GM12878 (cell line): Measurements from ENCODE around the gene SLC35E1. TPM values are rescaled to one million over a fixed set of nuclear protein-coding genes. Genes with fewer than 3 reads are reported as not detected.

Experiments
- ATAC-seq: fragments of 200-7000 bp; cut with Tn5 transposase; 3 replicates; pipeline ENCODE4 v1.9.1; 2020; ENCODE audit warnings: mild to moderate bottlenecking, moderate library complexity
- BruUV-seq: library from RNA; stranded (reverse); fragments of 400-500 nt; replicated peaks from 2 replicates; lab custom pipeline; 2021; lab: Mats Ljungman, UMichigan
- CTCF ChIA-PET: fragments of 300-600 bp; sonication (Branson Sonifier 250); formaldehyde crosslinking; extraction: SDS; loops from one replicate; lab custom pipeline; 2021; ENCODE audit warnings: inconsistent platforms; lab: Yijun Ruan, JAX
- POLR2A ChIA-PET: fragments of 350-600 bp; formaldehyde crosslinking; extraction: SDS; loops from one replicate; lab custom pipeline; 2021; ENCODE audit warnings: inconsistent platforms; lab: Charles Lee
- RAD21 ChIA-PET: fragments of 300-600 bp; sonication (Branson Sonifier 250); formaldehyde crosslinking; loops from one replicate; lab custom pipeline; 2023; ENCODE audit warnings: antibody characterized with exemption; ENCODE audit not compliant: unreplicated experiment; lab: Charles Lee
- SMC1A ChIA-PET: fragments of 300-600 bp; sonication (Branson Sonifier 250); formaldehyde crosslinking; loops from one replicate; lab custom pipeline; 2023; ENCODE audit not compliant: unreplicated experiment, uncharacterized antibody; lab: Charles Lee
- DNase-seq: peaks from one replicate; pipeline ENCODE4 v3.0.0-alpha.2; 2011; ENCODE audit warnings: low read depth, low spot score
- FAIRE-seq: peaks from 3 replicates; lab custom pipeline; 2011; peaks lifted over from hg19 to GRCh38; lab: Jason Lieb, UNC
- H2AFZ ChIP-seq: 2 replicates; pipeline ENCODE4 v1.6.0; 2011; ENCODE audit warnings: low read depth, low read length, control low read depth; ENCODE audit not compliant: control insufficient read depth
- H3K27ac ChIP-seq: 2 replicates; pipeline ENCODE4 v1.5.1; 2011; ENCODE audit warnings: control low read depth; ENCODE audit not compliant: control insufficient read depth, insufficient read depth
- H3K27me3 ChIP-seq, 2 experiments: replicated peaks in 1 of 2; 2 replicates each; pipeline versions ENCODE4 v1.6.0 to v1.6.1; 2011; ENCODE audit warnings: low read length in 1 of 2; ENCODE audit not compliant: control insufficient read depth in 2 of 2, insufficient read depth in 2 of 2
- H3K36me3 ChIP-seq, 2 experiments: 2 replicates each; pipeline ENCODE4 v1.5.1; 2011; ENCODE audit warnings: low read length in 1 of 2; ENCODE audit not compliant: control insufficient read depth in 2 of 2, insufficient read depth in 2 of 2
- H3K4me1 ChIP-seq: 2 replicates; pipeline ENCODE4 v1.6.1; 2011; ENCODE audit warnings: mild to moderate bottlenecking, low read length, moderate library complexity, mixed read lengths; ENCODE audit not compliant: control insufficient read depth, insufficient read depth
- H3K4me2 ChIP-seq: 2 replicates; pipeline ENCODE4 v1.6.0; 2011; ENCODE audit warnings: control low read depth; ENCODE audit not compliant: control insufficient read depth, insufficient read depth
- H3K4me3 ChIP-seq: fragments of 200-600 bp; sonication (generic); 2 replicates; pipeline ENCODE4 v1.5.1; 2016
- H3K79me2 ChIP-seq: 2 replicates; pipeline ENCODE4 v1.6.0; 2011; ENCODE audit warnings: low read length; ENCODE audit not compliant: control insufficient read depth, insufficient read depth
- H3K9ac ChIP-seq: 2 replicates; pipeline ENCODE4 v1.8.0; 2011; ENCODE audit warnings: low read length, control low read depth, mixed read lengths; ENCODE audit not compliant: control insufficient read depth, insufficient read depth
- H3K9me3 ChIP-seq: replicated peaks from 3 replicates; pipeline ENCODE4 v1.5.1; 2011; ENCODE audit warnings: mild to moderate bottlenecking, low read length; ENCODE audit not compliant: control insufficient read depth, insufficient read depth
- H4K20me1 ChIP-seq: 2 replicates; pipeline ENCODE4 v1.6.0; 2011; ENCODE audit not compliant: control insufficient read depth, insufficient read depth
- ASH2L ChIP-seq: fragments of 300-600, 200-600 bp; sonication (generic); IDR thresholded peaks from 2 replicates; pipeline ENCODE4 v1.6.1; 2017; ENCODE audit warnings: low read depth, mild to moderate bottlenecking, borderline replicate concordance
- BCL3 ChIP-seq: IDR thresholded peaks from 2 replicates; pipeline ENCODE4 v1.6.1; 2011; ENCODE audit warnings: borderline replicate concordance, low read depth, mild to moderate bottlenecking, moderate library complexity, low read length; ENCODE audit not compliant: insufficient read depth, poor library complexity, severe bottlenecking
- CHD2 ChIP-seq: IDR thresholded peaks from 2 replicates; pipeline ENCODE4 v1.6.1; 2011; ENCODE audit warnings: low read depth, low read length, improper control_type of control experiment, borderline replicate concordance
- ETV6 ChIP-seq, 2 experiments: fragments of 450-650 bp in 1 of 2; IDR thresholded peaks in 1 of 2; conservative IDR thresholded peaks in 1 of 2; 2 replicates each; pipeline ENCODE4 v1.6.1; 2014; ENCODE audit warnings: antibody characterized with exemption in 1 of 2, borderline replicate concordance in 1 of 2, low read depth in 1 of 2, mild to moderate bottlenecking in 1 of 2, moderate library complexity in 1 of 2
- HCFC1 ChIP-seq: fragments of 150-350 bp; IDR thresholded peaks from 2 replicates; pipeline ENCODE4 v1.6.1; 2014; ENCODE audit warnings: low read length
- PAX5 ChIP-seq: IDR thresholded peaks from 2 replicates; pipeline ENCODE4 v1.6.1; 2011; ENCODE audit warnings: low read depth, low read length, borderline replicate concordance
- RCOR1 ChIP-seq: conservative IDR thresholded peaks from 2 replicates; pipeline ENCODE4 v1.6.1; 2012; ENCODE audit warnings: low read depth, low read length, improper control_type of control experiment
- REST ChIP-seq: IDR thresholded peaks from 2 replicates; pipeline ENCODE4 v1.6.1; 2012; ENCODE audit warnings: mild to moderate bottlenecking, low read depth, low read length
- ZNF687 ChIP-seq: fragments of 450-650 bp; IDR thresholded peaks from 2 replicates; pipeline ENCODE4 v1.6.1; 2017; ENCODE audit warnings: mild to moderate bottlenecking, moderate library complexity
- WGBS: methylation state at CpG from one replicate; pipeline ENCODE4 v1.1.6; 2016; ENCODE audit warnings: low lambda C conversion rate; ENCODE audit not compliant: insufficient replicate concordance, insufficient coverage; ENCODE audit errors: missing lambda C conversion rate; 5-methylcytosine and 5-hydroxymethylcytosine counted together
- in situ Hi-C: fragments of 300-500 bp; cut with MboI; formaldehyde crosslinking; loops from 9 replicates; pipeline ENCODE4 v1.14.3; 2018; ENCODE audit warnings: mixed read lengths
- intact Hi-C: fragments of 100-400 bp; cut with micrococcal nuclease; formaldehyde crosslinking; loops from one replicate; pipeline ENCODE4 v1.14.2; 2022; ENCODE audit not compliant: unreplicated experiment
- polyA plus RNA-seq, 11 experiments: library from polyadenylated mRNA; depleted of rRNA in 4 of 11; unstranded in 6 of 11; stranded (reverse) in 5 of 11; fragments of >200 nt; fragmentation: Nextera tagmentation in 4 of 11; fragmentation: Illumina TruSeq in 1 of 11; extraction: Ambion mirVana in 4 of 11; extraction: Trizol in 1 of 11; gene quantifications; 1 replicate in 1 of 11; 2 replicates in 10 of 11; pipeline versions ENCODE4 v1.2.1 to v1.2.3, GENCODE V29; 2011 to 2016; ENCODE audit warnings: inconsistent platforms in 2 of 11, missing spikeins in 2 of 11, low read depth in 1 of 11
- total RNA-seq, 4 experiments: library from RNA; depleted of rRNA in 3 of 4; stranded (reverse); fragments of >200 nt in 3 of 4; fragmentation: Illumina TruSeq in 1 of 4; extraction: Trizol in 1 of 4; gene quantifications; 2 replicates each; pipeline versions ENCODE4 v1.2.1 to v1.2.3, GENCODE V29; 2013 to 2021

The SLC35E1 gene
- total and polyA plus RNA-seq, 10 of the 15 experiments (the other 5 are each of a cell fraction or from before 2014, with no cell fraction given): 11.3 to 37.7 (median 22.1) TPM

- Histone ChIP-seq H3K27ac (no peak overlapping the region), H3K9me3 (no peaks in the 10 kb centered on the region), H2AFZ (no peak overlapping the region), H3K27me3 (no peaks in the 10 kb centered on the region), H3K4me3 (no peak overlapping the region), H3K4me2 (no peak overlapping the region), H3K9ac (no peak overlapping the region), H3K79me2 (peaks cover 94% of the 10 kb centered on the region), H4K20me1 (peaks cover 15% of the 10 kb centered on the region; the same call in 1 of the 2 replicates), H3K4me1 (peaks cover 43% of the 10 kb centered on the region), H3K36me3 (peaks cover 0 to 14% of the 10 kb centered on the region in 2 experiments; a peak in 2 of 4 replicates)
- ChIA-PET RAD21 (interaction anchor here (3.0 kb wide), 1 partner anchor 10 kb away, joined by 12 read pairs; no protein-coding TSS in a partner anchor), SMC1A (interaction anchor here (1.1 to 3.4 kb wide), 5 partner anchors 10 to 23 kb away, joined by 4 to 14 read pairs (median 7); no protein-coding TSS in a partner anchor), CTCF (interaction anchor here (0.9 kb wide), 2 partner anchors 16 to 208 kb away, joined by 3 to 4 read pairs; no protein-coding TSS in a partner anchor), POLR2A (interaction anchor here (0.9 to 2.5 kb wide), 6 partner anchors 10 to 59 kb away, joined by 3 to 11 read pairs (median 4); no protein-coding TSS in a partner anchor)
- FAIRE-seq (no peak), ATAC-seq (no peak), DNase-seq (no peak)
- WGBS: 86% methylated on average over 12 of the region's 12 CpGs
- no TSS peak for BruUV-seq
- in situ Hi-C loops (no loop called here), intact Hi-C loops (no loop called here)
- TF ChIP-seq HCFC1: no peak
- no peak for TF ChIP-seq CHD2
- no peak for TF ChIP-seq BCL3
- no peak for TF ChIP-seq PAX5
- TF ChIP-seq ETV6 (conservative IDR thresholded peaks at IDR 0.05 in 1 of 2, IDR thresholded peaks at IDR 0.05 in 1 of 2; ENCODE audit: borderline replicate concordance in 1 of 2, low read depth in 1 of 2): no peak
- no peak for TF ChIP-seq REST
- TF ChIP-seq ASH2L: no peak
- no peak for TF ChIP-seq RCOR1
- no peak for TF ChIP-seq ZNF687
These were observed 35.6 kb upstream of the SLC35E1 start for GRCh38 chr19:16607819-16608218.
